ENCODE measurements around the gene ERGIC1.
A peak's percentile ranks its signal among the peaks of the same experiment; 100 is the strongest.

The ERGIC1 gene

DNA sequence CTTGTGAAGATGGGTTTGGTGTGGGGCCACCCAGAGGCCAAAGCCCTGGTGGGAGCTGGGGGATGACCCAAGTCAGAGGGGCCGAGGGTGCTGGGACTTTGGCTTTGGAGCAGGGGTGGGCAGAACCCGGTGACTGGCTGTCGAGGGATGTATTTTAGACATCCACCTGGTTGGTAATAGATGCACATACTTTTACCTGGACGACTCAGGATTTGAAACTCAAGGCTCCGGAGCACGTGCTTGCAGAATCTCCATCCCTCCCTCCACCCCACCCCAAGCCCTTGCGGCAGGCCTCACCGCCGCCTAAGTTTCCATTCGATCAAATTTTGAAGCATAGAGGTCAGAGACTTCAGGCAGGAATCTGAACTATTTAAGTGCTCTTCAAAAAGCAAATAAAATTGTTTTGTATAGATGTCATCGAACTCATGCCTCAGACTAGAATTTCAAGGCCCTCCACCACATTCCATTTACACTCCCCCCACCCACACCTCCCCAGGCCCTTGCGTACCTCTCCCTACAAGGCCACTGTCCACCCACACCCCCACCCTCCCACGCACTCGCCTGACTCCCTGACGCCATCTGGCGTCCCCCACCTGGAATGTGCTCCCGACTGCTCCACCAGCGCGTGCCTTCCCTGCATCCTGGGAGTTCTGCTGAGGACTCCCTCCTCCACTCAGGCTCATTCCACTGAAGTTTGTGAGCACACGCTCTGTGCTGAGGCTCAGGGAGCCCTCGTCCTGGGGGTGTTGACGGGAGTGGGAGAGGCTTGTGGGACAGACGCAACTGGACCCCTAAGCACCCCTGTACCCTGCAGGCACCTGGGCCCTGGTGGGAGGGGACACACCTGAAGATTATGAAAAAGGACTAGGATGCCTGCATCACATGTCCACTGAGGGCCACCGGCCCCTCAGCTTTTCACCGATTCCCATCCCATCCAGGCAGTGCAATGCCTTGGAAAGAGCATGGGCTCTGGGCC is 68.7 kb downstream of the ERGIC1 start:
- TF ChIP-seq, protein P1, sequence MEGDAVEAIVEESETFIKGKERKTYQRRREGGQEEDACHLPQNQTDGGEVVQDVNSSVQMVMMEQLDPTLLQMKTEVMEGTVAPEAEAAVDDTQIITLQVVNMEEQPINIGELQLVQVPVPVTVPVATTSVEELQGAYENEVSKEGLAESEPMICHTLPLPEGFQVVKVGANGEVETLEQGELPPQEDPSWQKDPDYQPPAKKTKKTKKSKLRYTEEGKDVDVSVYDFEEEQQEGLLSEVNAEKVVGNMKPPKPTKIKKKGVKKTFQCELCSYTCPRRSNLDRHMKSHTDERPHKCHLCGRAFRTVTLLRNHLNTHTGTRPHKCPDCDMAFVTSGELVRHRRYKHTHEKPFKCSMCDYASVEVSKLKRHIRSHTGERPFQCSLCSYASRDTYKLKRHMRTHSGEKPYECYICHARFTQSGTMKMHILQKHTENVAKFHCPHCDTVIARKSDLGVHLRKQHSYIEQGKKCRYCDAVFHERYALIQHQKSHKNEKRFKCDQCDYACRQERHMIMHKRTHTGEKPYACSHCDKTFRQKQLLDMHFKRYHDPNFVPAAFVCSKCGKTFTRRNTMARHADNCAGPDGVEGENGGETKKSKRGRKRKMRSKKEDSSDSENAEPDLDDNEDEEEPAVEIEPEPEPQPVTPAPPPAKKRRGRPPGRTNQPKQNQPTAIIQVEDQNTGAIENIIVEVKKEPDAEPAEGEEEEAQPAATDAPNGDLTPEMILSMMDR (IDR thresholded peaks at IDR 0.05; ENCODE audit: low read depth, low read length, missing control alignments), result peak; percentile 65
- in situ Hi-C loops (cut with HindIII; ENCODE audit: low sequenced_read_pairs), result no loop called here
- H3K4me3 ChIP-seq (ENCODE audit: low read depth, low read length), result no peak overlapping the region
- DNase-seq (ENCODE audit: low read depth), result peak; percentile 89

DNA sequence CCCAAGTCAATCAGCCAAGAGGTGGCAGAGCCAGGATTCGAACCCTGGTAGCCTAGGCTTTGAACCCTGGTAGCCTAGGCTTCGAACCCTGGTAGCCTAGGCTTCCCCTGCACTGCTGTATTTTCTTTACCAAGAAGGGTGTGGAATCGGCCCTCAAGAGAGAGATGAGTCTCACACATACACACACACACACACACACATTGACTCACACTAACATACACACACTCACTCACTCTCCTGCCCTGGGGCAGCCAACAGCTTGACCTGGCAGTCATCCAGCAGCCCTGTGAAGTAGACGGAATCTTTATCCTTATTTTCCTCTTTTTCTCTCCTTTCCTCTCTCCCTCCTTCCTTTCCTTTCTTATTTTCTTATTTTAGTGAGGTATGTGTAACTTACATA is 69.7 kb downstream of the ERGIC1 start:
- H3K4me3 ChIP-seq (ENCODE audit: low read depth, low read length), result no peak overlapping the region
- no peak for DNase-seq (ENCODE audit: low read depth)
- in situ Hi-C loops (cut with HindIII; ENCODE audit: low sequenced_read_pairs), result no loop called here
- TF ChIP-seq, protein P1 (IDR thresholded peaks at IDR 0.05; ENCODE audit: low read depth, low read length, missing control alignments), result no peak

DNA sequence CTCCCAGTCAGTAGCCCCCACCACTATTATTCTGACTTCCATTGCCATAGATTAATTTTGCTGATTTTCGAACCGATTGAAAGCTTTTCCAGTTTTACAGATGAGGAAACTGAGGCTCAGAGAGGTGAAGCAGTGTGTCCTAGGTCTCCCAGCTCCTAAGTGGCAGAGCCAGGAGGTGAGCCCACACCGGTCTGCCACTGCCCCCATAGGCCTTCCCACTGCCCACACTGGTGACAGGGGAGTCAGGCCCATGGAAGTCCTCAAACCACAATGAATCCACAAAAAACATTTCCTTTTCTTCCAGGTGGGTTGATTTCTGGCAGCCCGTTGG is 70.2 kb downstream of the ERGIC1 start:
- DNase-seq (ENCODE audit: low read depth), result no peak
- TF ChIP-seq, protein P1 (IDR thresholded peaks at IDR 0.05; ENCODE audit: low read depth, low read length, missing control alignments), result no peak
- in situ Hi-C loops (cut with HindIII; ENCODE audit: low sequenced_read_pairs), result no loop called here
- no peak overlapping the region for H3K4me3 ChIP-seq (ENCODE audit: low read depth, low read length)

- DNase-seq (ENCODE audit: low read depth), result peak; percentile 63
- in situ Hi-C loops (cut with HindIII; ENCODE audit: low sequenced_read_pairs), result no loop called here
- no peak overlapping the region for H3K4me3 ChIP-seq (ENCODE audit: low read depth, low read length)
- TF ChIP-seq, protein P1 (IDR thresholded peaks at IDR 0.05; ENCODE audit: low read depth, low read length, missing control alignments), result no peak
Measured at GRCh38 chr5:172904643-172905345, 70.7 kb downstream of the ERGIC1 start.

DNA sequence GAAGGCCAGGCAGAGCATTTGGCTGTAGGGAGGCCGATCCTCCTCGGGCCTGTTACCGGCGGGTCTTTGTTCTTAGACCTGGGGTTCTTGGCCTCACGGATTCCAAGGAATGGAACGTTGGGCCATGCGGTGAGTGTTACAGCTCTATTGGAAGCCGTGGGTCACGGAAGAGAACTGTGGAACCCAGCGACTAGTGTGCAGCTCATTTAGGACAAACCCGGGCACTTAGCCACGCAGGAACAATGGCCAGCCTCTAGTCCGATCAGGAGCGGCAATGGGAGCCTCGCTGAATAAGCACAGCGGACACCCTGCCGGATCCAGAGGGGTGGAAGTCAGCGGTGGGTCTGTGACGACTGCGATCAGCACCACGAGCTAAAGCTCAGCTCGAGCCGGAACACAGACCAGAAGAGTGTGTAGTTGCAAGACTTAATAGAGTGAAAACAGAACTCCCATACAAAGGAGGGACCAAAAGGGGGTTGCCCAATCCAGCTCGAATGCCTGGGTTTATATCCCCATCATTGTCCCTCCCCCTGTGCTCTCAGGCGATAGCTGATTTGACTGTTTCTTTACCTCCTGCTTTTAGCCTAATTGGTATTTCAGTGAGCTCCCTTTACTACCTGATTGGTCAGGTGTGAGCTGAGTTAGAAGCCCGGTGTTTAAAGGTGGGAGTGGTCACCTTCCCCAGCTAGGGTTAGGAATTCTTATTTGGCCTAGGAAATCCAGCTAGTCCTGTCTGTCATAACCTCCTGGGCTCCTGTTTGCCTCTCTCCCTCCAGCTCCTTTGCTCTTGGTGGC is 71.5 kb downstream of the ERGIC1 start:
- in situ Hi-C loops (cut with HindIII; ENCODE audit: low sequenced_read_pairs), result no loop called here
- TF ChIP-seq, protein P1 (IDR thresholded peaks at IDR 0.05; ENCODE audit: low read depth, low read length, missing control alignments), result no peak
- H3K4me3 ChIP-seq (ENCODE audit: low read depth, low read length), result no peak overlapping the region
- DNase-seq (ENCODE audit: low read depth), result no peak

GRCh38 chr5:172906436-172906835 is 72.4 kb downstream of the ERGIC1 start:
- in situ Hi-C loops (cut with HindIII; ENCODE audit: low sequenced_read_pairs), result no loop called here
- TF ChIP-seq, protein P1 (IDR thresholded peaks at IDR 0.05; ENCODE audit: low read depth, low read length, missing control alignments), result no peak
- H3K4me3 ChIP-seq (ENCODE audit: low read depth, low read length), result no peak overlapping the region
- peak; percentile 78 for DNase-seq (ENCODE audit: low read depth)
